HG02840 (cell line): ENCODE data around the gene SORT1.
"Not testable (repeated sequence)": the region's sequence is repeated elsewhere in the genome, so short reads cannot be mapped to it uniquely, and the experiment has no call there.

Experiments
- ATAC-seq: cut with Tn5 transposase; IDR thresholded peaks from one replicate; pipeline ENCODE4 v1.9.1; 2021; ENCODE audit warnings: mild to moderate bottlenecking, moderate library complexity, moderate number of reproducible peaks; ENCODE audit not compliant: unreplicated experiment, low FRiP score

The SORT1 gene

GRCh38 chr1:109397581-109398342, at the start of gene SORT1:
TSS of gene SORT1 (minus strand) at chr1:109397918. CDS start at chr1:109397892, 26 bp downstream.
- ATAC-seq = peak; percentile 69

GRCh38 chr1:109445949-109446695, 48.4 kb upstream of the SORT1 start:
- ATAC-seq = not testable (repeated sequence)

- no peak for ATAC-seq
Measured at GRCh38 chr1:109444346-109444745, 46.6 kb upstream of the SORT1 start.

- no peak for ATAC-seq
Measured at GRCh38 chr1:109443476-109443875, 45.8 kb upstream of the SORT1 start.

- ATAC-seq = no peak
Measured at GRCh38 chr1:109441069-109441468, 43.4 kb upstream of the SORT1 start.

GRCh38 chr1:109438798-109439297, 41.1 kb upstream of the SORT1 start:
- ATAC-seq = no peak

GRCh38 chr1:109434484-109434883, 36.8 kb upstream of the SORT1 start:
- ATAC-seq = no peak

GRCh38 chr1:109433322-109433721, 35.6 kb upstream of the SORT1 start:
- no peak for ATAC-seq

GRCh38 chr1:109432336-109432735, 34.6 kb upstream of the SORT1 start:
- no peak for ATAC-seq

GRCh38 chr1:109427171-109427467, 29.4 kb upstream of the SORT1 start:
- ATAC-seq = no peak

GRCh38 chr1:109426281-109427170, 28.8 kb upstream of the SORT1 start, which contains the start of gene PSMA5:
TSS of gene PSMA5 (minus strand) at chr1:109426448. CDS start at chr1:109426330, 118 bp downstream.
- peak; percentile 98 for ATAC-seq

GRCh38 chr1:109425391-109426280, 27.9 kb upstream of the SORT1 start:
- peak; percentile 37 for ATAC-seq

- ATAC-seq = no peak
Measured at GRCh38 chr1:109423498-109423897, 25.8 kb upstream of the SORT1 start.

GRCh38 chr1:109412551-109412950, 14.8 kb upstream of the SORT1 start:
- ATAC-seq = no peak

GRCh38 chr1:109404838-109405237, 7.1 kb upstream of the SORT1 start:
- no peak for ATAC-seq

GRCh38 chr1:109402025-109402424, 4.3 kb upstream of the SORT1 start:
- ATAC-seq = no peak

- no peak for ATAC-seq
Measured at GRCh38 chr1:109400035-109400655, 2.4 kb upstream of the SORT1 start.

- ATAC-seq = no peak
Measured at GRCh38 chr1:109399326-109399957, 1.7 kb upstream of the SORT1 start.
